GM12865 (cell line): Measurements from ENCODE around the gene HNRNPF.

Experiments
- DNase-seq: peaks from one replicate; pipeline ENCODE4 v3.0.0; 2010; ENCODE audit warnings: low read depth
- H3K4me3 ChIP-seq: 2 replicates; pipeline ENCODE4 v1.5.1; 2011; ENCODE audit warnings: mild to moderate bottlenecking, low read depth, low read length, control low read depth
- CTCF ChIP-seq: IDR thresholded peaks from 2 replicates; pipeline ENCODE4 v1.5.1; 2011; ENCODE audit warnings: low read length, control low read depth, low read depth, inconsistent platforms; ENCODE audit not compliant: insufficient read depth; ENCODE audit errors: missing control alignments

Gene HNRNPF

GRCh38 chr10:43383204-43383971 is 25.6 kb downstream of the HNRNPF start:
- H3K4me3 ChIP-seq: no peak overlapping the region
- no peak for DNase-seq
- TF ChIP-seq CTCF: no peak

GRCh38 chr10:43380610-43381222 is 28.3 kb downstream of the HNRNPF start:
- DNase-seq: no peak
- TF ChIP-seq CTCF: no peak
- no peak overlapping the region for H3K4me3 ChIP-seq

GRCh38 chr10:43377424-43377883 is 31.5 kb downstream of the HNRNPF start:
- DNase-seq: no peak
- H3K4me3 ChIP-seq: no peak overlapping the region
- no peak for TF ChIP-seq CTCF

GRCh38 chr10:43376828-43377423 is 32.1 kb downstream of the HNRNPF start:
- H3K4me3 ChIP-seq: no peak overlapping the region
- DNase-seq: no peak
- peak; percentile 25 for TF ChIP-seq CTCF

- no peak for DNase-seq
- TF ChIP-seq CTCF: no peak
- no peak overlapping the region for H3K4me3 ChIP-seq
Observed at GRCh38 chr10:43376046-43376635, 32.8 kb downstream of the HNRNPF start.

- TF ChIP-seq CTCF: no peak
- DNase-seq: no peak
- H3K4me3 ChIP-seq: no peak overlapping the region
Observed at GRCh38 chr10:43375401-43376020, 33.5 kb downstream of the HNRNPF start.
